Chondrocyte (in vitro differentiated cells): ENCODE data around the gene TSHZ2. TPM values are rescaled to one million over a fixed set of nuclear protein-coding genes. Genes with fewer than 3 reads are reported as not detected.

ENCODE experiments used
- DNase-seq: peaks from one replicate; pipeline ENCODE4 v3.0.0; 2021; ENCODE audit warnings: mixed read lengths, low spot score
- H3K27ac Mint-ChIP-seq: one replicate; pipeline ENCODE4 v1.8.0; 2021; ENCODE audit warnings: mild to moderate bottlenecking, moderate library complexity, mixed read lengths; ENCODE audit not compliant: unreplicated experiment
- H3K27me3 Mint-ChIP-seq: 2 replicates; pipeline ENCODE4 v1.8.0; 2021; ENCODE audit warnings: low read depth, mixed read lengths
- H3K36me3 Mint-ChIP-seq: 2 replicates; pipeline ENCODE4 v1.8.0; 2021; ENCODE audit warnings: low read depth, mixed read lengths
- H3K4me1 Mint-ChIP-seq: 2 replicates; pipeline ENCODE4 v1.8.0; 2021; ENCODE audit warnings: low read depth, mild to moderate bottlenecking, mixed read lengths
- H3K4me3 Mint-ChIP-seq: one replicate; pipeline ENCODE4 v1.8.0; 2021; ENCODE audit warnings: mild to moderate bottlenecking, moderate library complexity, mixed read lengths; ENCODE audit not compliant: unreplicated experiment
- H3K9me3 Mint-ChIP-seq: 2 replicates; pipeline ENCODE4 v1.8.0; 2021; ENCODE audit warnings: low read depth, mixed read lengths
- total RNA-seq: library from RNA; stranded (reverse); gene quantifications from 3 replicates; pipeline ENCODE4 v1.2.1, GENCODE V29; 2021
- TF ChIP-seq, protein P1 (sequence below): fragments of 200-600 bp; sonication (generic); IDR thresholded peaks from 2 replicates; pipeline ENCODE4 v1.5.0; 2021; ENCODE audit warnings: antibody characterized with exemption, mild to moderate bottlenecking, moderate library complexity

TSHZ2 gene
- total RNA-seq, 1 donor from 2014 or later: 0.37 TPM

DNA sequence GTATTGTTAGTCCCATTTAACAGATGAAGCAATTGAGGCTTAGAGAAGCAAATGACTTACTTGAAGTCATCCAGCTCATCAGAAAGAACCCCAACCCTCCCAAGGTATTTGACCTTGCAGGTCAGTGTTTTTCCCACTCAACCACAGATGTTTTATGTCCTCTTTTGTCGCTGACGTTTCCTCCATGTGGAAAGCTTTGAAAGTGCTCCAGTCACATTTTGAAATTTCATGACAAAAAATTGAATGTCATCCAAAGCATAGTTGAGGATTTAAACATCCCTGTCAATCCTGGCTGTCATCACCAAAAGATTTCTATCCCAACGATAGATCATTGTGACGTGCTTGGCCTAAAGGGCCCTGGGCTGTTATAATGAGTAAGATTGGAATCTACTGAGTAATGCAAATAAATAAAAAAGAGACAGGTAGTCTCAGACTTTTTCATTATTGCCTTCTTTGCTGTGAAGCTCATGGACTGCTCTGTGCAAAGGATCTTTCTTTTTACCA is 102.7 kb downstream of the TSHZ2 start:
- H3K36me3 Mint-ChIP-seq: no peaks in the 10 kb centered on the region
- no peaks in the 10 kb centered on the region for H3K4me1 Mint-ChIP-seq
- no peak overlapping the region for H3K27ac Mint-ChIP-seq
- TF ChIP-seq, protein P1, sequence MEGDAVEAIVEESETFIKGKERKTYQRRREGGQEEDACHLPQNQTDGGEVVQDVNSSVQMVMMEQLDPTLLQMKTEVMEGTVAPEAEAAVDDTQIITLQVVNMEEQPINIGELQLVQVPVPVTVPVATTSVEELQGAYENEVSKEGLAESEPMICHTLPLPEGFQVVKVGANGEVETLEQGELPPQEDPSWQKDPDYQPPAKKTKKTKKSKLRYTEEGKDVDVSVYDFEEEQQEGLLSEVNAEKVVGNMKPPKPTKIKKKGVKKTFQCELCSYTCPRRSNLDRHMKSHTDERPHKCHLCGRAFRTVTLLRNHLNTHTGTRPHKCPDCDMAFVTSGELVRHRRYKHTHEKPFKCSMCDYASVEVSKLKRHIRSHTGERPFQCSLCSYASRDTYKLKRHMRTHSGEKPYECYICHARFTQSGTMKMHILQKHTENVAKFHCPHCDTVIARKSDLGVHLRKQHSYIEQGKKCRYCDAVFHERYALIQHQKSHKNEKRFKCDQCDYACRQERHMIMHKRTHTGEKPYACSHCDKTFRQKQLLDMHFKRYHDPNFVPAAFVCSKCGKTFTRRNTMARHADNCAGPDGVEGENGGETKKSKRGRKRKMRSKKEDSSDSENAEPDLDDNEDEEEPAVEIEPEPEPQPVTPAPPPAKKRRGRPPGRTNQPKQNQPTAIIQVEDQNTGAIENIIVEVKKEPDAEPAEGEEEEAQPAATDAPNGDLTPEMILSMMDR: no peak
- no peak for DNase-seq
- no peaks in the 10 kb centered on the region for H3K9me3 Mint-ChIP-seq
- H3K4me3 Mint-ChIP-seq: no peak overlapping the region
- H3K27me3 Mint-ChIP-seq: no peaks in the 10 kb centered on the region

DNA sequence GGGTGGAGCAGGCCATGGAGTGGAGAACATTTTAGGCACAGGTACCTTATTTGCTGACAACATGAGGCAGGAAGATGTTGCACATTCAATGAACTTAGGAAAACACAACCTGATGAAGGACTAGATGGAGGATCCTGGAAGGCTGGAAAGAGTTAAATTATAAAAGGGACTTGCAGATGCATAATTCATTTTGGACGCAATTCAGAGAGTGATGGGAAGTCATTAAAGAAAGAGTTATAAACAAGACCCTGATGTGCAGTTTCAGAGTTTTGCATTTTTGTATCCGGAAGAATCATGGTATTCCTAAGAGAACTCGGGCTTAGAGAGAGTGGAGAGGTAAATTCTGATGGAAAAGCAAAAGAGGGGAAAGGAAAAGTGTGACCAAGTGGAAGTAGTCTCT is 104.5 kb downstream of the TSHZ2 start:
- Mint-ChIP-seq H3K4me3 (no peak overlapping the region), H3K36me3 (no peaks in the 10 kb centered on the region), H3K27ac (no peak overlapping the region), H3K27me3 (no peaks in the 10 kb centered on the region), H3K4me1 (peaks cover 6% of the 10 kb centered on the region), H3K9me3 (no peaks in the 10 kb centered on the region)
- TF ChIP-seq, protein P1: no peak
- DNase-seq: no peak

DNA sequence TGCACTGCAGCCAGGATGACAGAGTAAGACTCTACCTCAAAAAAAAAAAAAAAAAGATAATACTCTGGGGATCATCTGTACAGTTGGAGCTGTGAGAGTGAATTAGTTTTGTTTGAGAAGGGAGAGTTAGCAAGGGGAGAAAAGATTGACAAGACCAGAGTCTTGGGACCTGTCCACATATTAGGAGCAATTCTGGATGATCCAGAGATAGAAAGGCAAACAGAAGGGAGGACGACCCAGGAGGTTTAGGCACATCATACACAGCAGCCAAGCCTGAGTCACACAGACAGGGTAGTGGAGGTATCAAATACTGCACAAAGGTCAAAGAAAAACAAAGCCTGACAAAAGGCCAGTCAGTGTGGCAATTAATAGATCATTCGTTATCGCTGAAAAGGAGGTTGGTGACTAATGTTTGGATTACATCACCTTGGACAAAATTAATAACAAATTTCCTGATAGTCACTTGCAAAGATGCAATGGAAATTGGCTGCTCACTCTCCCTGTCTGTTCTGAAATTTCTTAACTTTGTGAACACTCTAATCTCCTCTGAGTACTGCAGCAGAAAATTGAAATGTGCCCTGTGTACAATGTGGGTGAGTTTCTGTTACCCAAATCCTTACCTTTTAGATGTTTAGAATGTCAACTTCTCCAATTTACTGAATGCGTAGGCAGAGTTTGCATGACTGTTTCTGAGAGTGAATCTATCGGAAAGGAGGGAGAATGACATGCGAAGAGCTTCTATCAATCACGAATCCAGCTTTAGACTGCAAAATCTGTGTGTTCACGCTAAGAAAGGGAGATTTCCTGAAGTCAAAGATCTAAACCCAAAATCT is 105.4 kb downstream of the TSHZ2 start:
- H3K4me3 Mint-ChIP-seq: no peak overlapping the region
- no peaks in the 10 kb centered on the region for H3K36me3 Mint-ChIP-seq
- TF ChIP-seq, protein P1: no peak
- H3K27me3 Mint-ChIP-seq: no peaks in the 10 kb centered on the region
- H3K4me1 Mint-ChIP-seq: peaks cover 10% of the 10 kb centered on the region
- H3K9me3 Mint-ChIP-seq: no peaks in the 10 kb centered on the region
- no peak for DNase-seq
- no peak overlapping the region for H3K27ac Mint-ChIP-seq

DNA sequence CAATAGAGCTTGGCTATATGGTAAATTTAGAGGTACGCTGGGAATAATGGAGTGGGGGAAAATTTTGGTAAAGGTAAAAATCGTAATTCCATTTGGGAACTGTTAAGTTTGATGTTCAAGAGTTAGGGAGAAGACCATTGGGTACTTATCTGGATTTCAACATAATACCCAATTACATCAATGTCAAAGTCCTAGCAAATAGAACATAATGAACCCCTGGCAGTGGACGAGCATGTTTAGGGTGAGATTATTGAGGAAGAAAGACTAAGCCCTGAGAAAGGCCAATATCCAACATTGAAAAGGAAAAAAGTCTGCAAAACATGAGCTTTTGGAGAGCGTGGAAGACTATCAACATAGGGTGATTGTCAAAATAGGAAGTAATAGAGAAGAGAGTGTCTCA is 106.6 kb downstream of the TSHZ2 start:
- Mint-ChIP-seq H3K9me3 (no peaks in the 10 kb centered on the region), H3K27me3 (no peaks in the 10 kb centered on the region), H3K4me3 (no peak overlapping the region), H3K27ac (no peak overlapping the region), H3K36me3 (no peaks in the 10 kb centered on the region), H3K4me1 (peaks cover 10% of the 10 kb centered on the region)
- no peak for DNase-seq
- TF ChIP-seq, protein P1: no peak

DNA sequence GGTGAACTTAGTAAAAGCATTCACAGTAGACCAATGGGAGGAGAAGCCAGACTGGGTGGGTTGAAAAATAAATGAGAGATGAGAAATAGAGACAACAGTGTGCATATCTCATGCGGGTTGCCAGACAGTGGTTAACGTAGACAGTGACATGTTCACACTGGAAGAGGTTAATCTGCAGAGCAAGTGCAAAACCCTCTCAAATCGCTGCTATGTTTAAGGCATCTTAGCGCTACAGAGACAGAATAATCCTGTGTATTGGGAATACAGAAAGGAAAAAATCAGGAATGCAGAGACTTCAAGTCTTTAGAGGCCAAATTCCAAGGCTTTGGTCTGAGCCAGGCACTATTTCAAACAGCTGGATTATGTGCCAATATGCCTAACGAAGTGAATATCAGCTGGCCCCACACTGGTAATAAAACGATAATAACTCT is 107.1 kb downstream of the TSHZ2 start:
- DNase-seq: no peak
- peaks cover 10% of the 10 kb centered on the region for H3K4me1 Mint-ChIP-seq
- no peaks in the 10 kb centered on the region for H3K27me3 Mint-ChIP-seq

More for the DNA sequence above, 107.1 kb downstream of the TSHZ2 start:
- no peak overlapping the region for H3K27ac Mint-ChIP-seq
- no peaks in the 10 kb centered on the region for H3K9me3 Mint-ChIP-seq
- no peaks in the 10 kb centered on the region for H3K36me3 Mint-ChIP-seq
- no peak overlapping the region for H3K4me3 Mint-ChIP-seq
- TF ChIP-seq, protein P1: no peak
